ENCODE results near the gene PRKD3.

GRCh38 chr2:37366773-37367172 lies 42.1 kb upstream of the PRKD3 start:
- TF ChIP-seq EZH2 (IDR thresholded peaks at IDR 0.05; ENCODE audit: borderline replicate concordance, low read depth, low read length, severe bottlenecking) (no peak), CTCF (IDR thresholded peaks at IDR 0.05; ENCODE audit: borderline replicate concordance, extremely low read depth, low read length, poor library complexity, severe bottlenecking) (no peak)

Measured in DND-41 (cell line).